Activated T-helper 9 cell treated with anti-CD3 and anti-CD28 coated beads, Interleukin-2, amount 50 U/mL, for 16 hours (primary cell): ENCODE measurements around the gene SOS1.
"Not testable (repeated sequence)": the region's sequence is repeated elsewhere in the genome, so short reads cannot be mapped to it uniquely, and the experiment has no call there.

Experiments
- DNase-seq: peaks from one replicate; pipeline ENCODE4 v3.0.0-alpha.2; 2020; ENCODE audit warnings: low read depth

The SOS1 gene

DNA sequence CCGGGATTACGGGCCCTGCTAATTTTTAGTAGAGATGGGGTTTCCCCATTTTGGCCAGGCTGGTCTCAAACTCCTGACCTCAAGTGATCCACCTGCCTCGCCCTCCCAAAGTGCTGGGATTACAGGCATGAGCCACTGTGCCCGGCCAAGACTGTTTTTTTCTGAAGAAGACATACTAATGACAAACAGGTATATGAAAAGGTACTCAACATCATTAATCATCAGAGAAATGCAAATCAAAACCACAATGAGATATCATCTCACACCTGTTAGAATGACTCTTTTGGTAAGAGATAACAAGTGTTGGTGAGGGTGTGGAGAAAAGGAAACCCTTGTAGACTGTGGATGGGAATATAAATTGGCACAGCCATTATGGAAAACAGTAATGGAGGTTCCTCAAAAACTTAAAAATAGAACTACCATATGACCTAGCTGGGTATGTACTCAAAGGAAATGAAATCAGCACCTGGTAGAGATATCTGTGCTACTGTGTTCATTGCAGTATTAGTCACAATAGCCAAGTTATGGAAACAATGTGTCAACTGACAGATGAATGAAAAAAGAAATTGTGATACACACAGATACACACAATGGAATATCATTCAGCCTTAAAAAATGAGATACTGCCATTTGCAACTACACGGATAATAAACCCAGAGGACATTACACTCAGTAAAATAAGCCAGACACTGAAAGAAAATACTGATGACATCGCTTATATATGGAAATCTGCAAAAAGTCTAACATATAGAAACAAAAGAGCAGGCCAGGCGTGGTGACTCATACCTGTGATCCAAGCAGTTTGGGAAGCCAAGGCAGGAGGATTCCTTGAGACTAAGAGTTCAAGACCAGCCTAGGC is 20.8 kb downstream of the SOS1 start:
- no peak for DNase-seq

DNA sequence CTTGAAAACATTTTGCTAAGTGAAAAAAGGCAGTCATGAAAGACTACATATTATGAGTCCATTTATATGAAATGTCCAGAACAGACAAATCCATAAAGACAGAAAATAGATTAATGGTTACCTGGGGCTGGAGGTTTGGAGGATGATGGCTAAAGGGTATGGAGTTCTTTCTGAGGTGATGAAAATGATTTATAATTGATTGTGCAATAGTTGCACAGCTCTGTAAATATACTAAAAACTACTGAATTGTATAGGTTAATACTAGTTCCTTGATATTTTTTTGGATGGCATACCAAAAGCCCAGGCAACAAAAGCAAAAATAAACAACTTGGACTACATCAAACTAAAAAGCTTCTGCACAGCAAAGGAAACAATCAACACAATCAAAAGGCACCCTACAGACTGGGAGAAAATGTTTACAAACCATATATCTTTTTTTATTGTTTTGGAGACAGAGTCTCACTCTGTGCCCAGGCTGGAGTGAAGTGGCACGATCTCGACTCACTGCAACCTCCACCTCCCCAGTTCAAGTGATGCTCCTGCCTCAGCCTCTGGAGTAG is 21.5 kb downstream of the SOS1 start:
- no peak for DNase-seq

- no peak for DNase-seq
These were observed 25.2 kb downstream of the SOS1 start for GRCh38 chr2:39095624-39096023.

- no peak for DNase-seq
These were observed 26.0 kb downstream of the SOS1 start for GRCh38 chr2:39094717-39095363.

GRCh38 chr2:39093218-39093898 is 27.5 kb downstream of the SOS1 start:
- no peak for DNase-seq

GRCh38 chr2:39091543-39091942 is 29.3 kb downstream of the SOS1 start:
- DNase-seq: no peak

GRCh38 chr2:39091063-39091462 is 29.8 kb downstream of the SOS1 start:
- DNase-seq: no peak

DNA sequence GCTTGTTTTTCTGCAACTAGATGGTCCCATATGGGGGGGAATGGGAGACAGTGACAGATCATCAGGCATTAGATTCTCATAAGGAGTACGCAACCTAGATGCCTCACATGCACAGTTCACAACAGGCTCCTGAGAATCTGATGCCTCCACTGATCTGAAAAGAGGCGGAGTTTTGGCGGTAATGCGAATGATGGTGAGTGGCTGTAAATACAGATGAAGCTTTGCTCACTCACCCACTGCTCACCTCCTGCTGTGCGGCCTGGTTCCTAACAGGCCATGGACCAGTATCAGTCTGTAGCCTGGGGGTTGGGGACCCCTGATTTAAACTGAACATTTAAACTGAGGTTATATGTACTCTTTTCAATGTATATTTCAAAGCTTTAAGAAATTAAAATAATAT is 40.7 kb downstream of the SOS1 start:
- no peak for DNase-seq

DNA sequence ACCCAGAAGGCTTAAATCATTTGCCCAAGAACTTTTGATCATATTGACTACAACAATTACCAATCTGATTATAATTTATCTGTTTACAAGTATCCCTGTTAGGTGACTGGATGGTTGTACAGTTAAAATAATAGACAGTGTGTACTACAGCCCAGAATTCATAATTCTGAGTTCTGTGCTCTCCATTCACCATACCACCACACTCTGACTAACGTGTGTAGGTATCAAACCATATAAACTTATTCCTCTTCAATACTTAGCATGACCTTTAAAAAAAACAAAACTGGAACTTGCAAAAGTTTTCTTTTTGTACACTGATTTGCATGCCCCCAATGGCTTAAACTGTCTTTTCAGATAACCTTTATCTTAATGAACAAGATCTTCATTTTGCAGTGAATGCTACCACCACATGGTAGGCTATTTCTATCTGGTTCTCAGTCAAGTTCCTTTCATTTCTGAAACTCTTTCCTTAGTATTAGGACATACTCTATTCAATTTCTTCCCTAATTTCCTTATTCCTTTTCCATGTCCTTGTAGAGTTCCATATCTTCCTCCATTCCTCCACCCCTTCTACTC is 50.9 kb downstream of the SOS1 start:
- no peak for DNase-seq

GRCh38 chr2:39069136-39069515 is 51.7 kb downstream of the SOS1 start:
- peak; percentile 13 for DNase-seq

GRCh38 chr2:39068299-39069135 is 52.3 kb downstream of the SOS1 start:
- no peak for DNase-seq

- no peak for DNase-seq
These were observed 55.2 kb downstream of the SOS1 start for GRCh38 chr2:39065616-39066015.

DNA sequence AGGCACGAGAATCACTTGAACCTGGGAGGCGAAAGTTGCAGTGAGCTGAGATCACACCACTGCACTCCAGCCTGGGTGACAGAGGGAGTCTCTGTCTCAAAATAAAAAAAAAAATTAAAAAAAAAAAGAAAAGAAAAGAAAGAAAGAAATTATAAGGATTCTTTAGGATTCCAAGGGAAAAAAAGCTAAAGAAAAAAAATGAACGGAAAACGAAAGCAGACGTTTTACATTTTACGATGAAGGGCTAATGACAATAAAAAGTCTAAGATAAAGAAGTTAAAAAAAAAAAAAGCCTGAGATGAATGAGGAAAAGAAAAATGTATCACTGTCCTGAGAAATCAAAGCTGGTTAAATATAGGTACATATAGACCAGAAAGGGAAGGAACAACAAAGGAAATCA is 58.5 kb downstream of the SOS1 start:
- DNase-seq: no peak

DNA sequence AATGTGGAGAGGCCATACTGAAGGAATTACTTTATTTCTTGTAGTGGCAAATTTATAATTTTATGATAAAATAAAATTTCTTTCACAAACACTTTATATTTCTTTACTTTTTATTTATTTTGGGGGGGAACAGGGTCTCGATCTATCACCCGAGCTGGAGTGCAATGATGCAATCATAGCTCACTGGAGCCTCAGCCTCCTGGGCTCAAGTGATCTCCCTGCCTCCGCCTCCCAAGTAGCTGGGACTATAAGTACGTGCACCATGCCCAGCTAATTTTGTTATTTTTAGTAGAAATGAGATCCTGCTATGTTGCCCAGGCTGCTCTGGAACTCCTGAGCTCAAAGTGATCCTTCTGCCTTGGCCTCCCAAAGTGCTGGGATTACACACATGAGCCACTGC is 59.6 kb downstream of the SOS1 start:
- DNase-seq: no peak

- DNase-seq: no peak
These were observed 61.4 kb downstream of the SOS1 start for GRCh38 chr2:39059366-39059952.

DNA sequence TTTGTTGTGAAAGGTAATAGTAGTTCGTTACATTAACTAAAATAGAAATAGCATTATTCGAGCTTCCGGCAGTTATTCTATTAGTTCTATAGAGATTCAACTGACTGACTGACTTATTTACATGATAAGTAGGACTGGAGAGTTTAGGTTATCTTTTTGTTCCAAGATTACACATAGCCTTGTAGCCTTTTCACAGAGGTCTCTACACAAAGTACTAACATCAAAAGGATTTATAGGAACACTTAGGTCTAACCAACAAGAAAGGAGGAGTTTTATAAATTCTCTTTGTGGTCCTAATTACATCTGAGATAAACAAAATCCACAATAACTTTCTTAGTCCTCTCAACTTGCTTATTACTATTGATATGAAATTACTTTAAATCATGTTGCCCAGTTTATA is 62.8 kb downstream of the SOS1 start:
- no peak for DNase-seq

- not testable (repeated sequence) for DNase-seq
These were observed 68.2 kb downstream of the SOS1 start for GRCh38 chr2:39052665-39053064.

DNA sequence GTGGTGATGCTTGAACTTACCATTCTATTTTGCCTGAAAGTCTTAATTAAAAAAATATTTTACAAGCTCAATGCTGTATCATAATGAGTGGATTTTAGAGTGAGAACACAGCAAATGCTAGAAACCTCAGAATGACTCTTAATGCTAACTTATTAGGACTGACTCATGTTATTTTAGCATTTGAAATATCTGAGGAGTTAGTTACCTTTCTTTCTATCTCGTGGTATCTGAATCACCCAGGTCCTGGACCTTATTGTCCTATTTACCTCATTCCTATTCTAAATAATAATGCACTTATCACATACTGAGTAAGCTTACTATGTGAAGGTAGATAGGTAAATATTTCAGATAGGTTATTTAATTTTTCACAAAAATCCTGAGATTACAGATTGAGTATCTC is 70.7 kb downstream of the SOS1 start:
- DNase-seq: no peak

DNA sequence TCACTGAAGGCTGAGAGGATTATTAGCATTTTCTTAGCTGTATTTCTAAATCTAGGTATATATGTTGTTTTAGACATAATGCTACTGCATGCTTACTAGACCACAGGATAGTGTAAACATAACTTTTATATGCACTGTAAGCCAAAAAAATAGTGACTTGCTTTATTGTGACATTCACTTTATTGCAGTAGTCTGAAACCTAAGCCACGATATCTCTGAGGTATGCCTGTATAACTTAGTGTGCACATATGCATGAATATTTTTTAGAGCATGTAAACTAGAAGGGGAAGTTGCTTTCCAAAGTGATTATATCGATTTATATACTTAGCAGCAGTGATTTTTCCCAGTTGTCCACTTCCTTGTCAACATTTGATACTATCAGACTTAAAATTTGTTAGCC is 81.8 kb downstream of the SOS1 start:
- no peak for DNase-seq

GRCh38 chr2:39033980-39034379 is 86.9 kb downstream of the SOS1 start:
- no peak for DNase-seq

- no peak for DNase-seq
These were observed 93.4 kb downstream of the SOS1 start for GRCh38 chr2:39027421-39027820.
